H1 (cell line): ENCODE measurements around the gene LBR. TPM values are rescaled to one million over a fixed set of nuclear protein-coding genes. Genes with fewer than 3 reads are reported as not detected.

Experiments
- CTCF ChIA-PET: fragments of 300-600 bp; sonication (Branson Sonifier 250); formaldehyde crosslinking; loops from one replicate; lab custom pipeline; 2021; ENCODE audit not compliant: partially characterized antibody; lab: Charles Lee
- POLR2A ChIA-PET: fragments of 300-600 bp; sonication (Branson Sonifier 250); formaldehyde crosslinking; loops from one replicate; lab custom pipeline; 2021; ENCODE audit warnings: inconsistent platforms; ENCODE audit not compliant: partially characterized antibody; lab: Charles Lee
- DNase-seq, 2 experiments: peaks; one replicate each; pipeline versions ENCODE4 v3.0.0 to v3.0.0-alpha.2; 2010 to 2022; ENCODE audit warnings: low spot score in 2 of 2, low read depth in 1 of 2, mixed read lengths in 1 of 2
- FAIRE-seq: peaks from 2 replicates; lab custom pipeline; 2011; peaks lifted over from hg19 to GRCh38; lab: Jason Lieb, UNC
- H2AFZ ChIP-seq: 2 replicates; pipeline ENCODE4 v1.8.1; 2012; ENCODE audit warnings: low read length, inconsistent platforms
- H2AK5ac ChIP-seq: 2 replicates; pipeline ENCODE4 v1.6.1; 2013; ENCODE audit warnings: low read depth, low read length
- H2BK120ac ChIP-seq: replicated peaks from 2 replicates; pipeline ENCODE3; 2013; ENCODE audit warnings: low read depth, low read length, inconsistent platforms
- H2BK12ac ChIP-seq: 2 replicates; pipeline ENCODE4 v1.6.1; 2013; ENCODE audit warnings: low read depth, low read length
- H2BK15ac ChIP-seq: 2 replicates; pipeline ENCODE4 v1.6.1; 2013; ENCODE audit warnings: low read length
- H2BK20ac ChIP-seq: 2 replicates; pipeline ENCODE4 v1.6.1; 2013; ENCODE audit warnings: low read length
- H2BK5ac ChIP-seq: 2 replicates; pipeline ENCODE4 v1.6.1; 2013; ENCODE audit warnings: low read depth, low read length
- H3K14ac ChIP-seq: 2 replicates; pipeline ENCODE4 v1.6.1; 2013; ENCODE audit warnings: inconsistent platforms; ENCODE audit not compliant: insufficient read length
- H3K18ac ChIP-seq: 2 replicates; pipeline ENCODE4 v1.6.1; 2013; ENCODE audit warnings: low read length; ENCODE audit errors: extremely low read depth
- H3K23ac ChIP-seq: 2 replicates; pipeline ENCODE4 v1.6.1; 2013; ENCODE audit warnings: inconsistent platforms; ENCODE audit not compliant: insufficient read length
- H3K23me2 ChIP-seq: 2 replicates; pipeline ENCODE4 v1.6.1; 2013; ENCODE audit warnings: low read depth, low read length
- H3K27ac ChIP-seq: 2 replicates; pipeline ENCODE4 v1.6.1; 2011; ENCODE audit warnings: low read depth, low read length, inconsistent platforms
- H3K27me3 ChIP-seq, 4 experiments: replicated peaks in 1 of 4; 1 replicate in 1 of 4; 2 replicates in 3 of 4; pipeline versions ENCODE4 v1.6.1 to v1.8.1; 2011 to 2013; ENCODE audit warnings: low read length in 3 of 4, mild to moderate bottlenecking in 3 of 4, inconsistent platforms in 2 of 4, mixed read lengths in 2 of 4, moderate library complexity in 1 of 4; ENCODE audit not compliant: control insufficient read depth in 3 of 4, insufficient read depth in 3 of 4; ENCODE audit errors: extremely low read depth in 1 of 4
- H3K36me3 ChIP-seq, 4 experiments: 2 replicates each; pipeline versions ENCODE4 v1.6.1 to v1.8.1; 2011 to 2013; ENCODE audit warnings: mild to moderate bottlenecking in 4 of 4, low read length in 3 of 4, moderate library complexity in 2 of 4, control low read depth in 1 of 4, inconsistent platforms in 1 of 4; ENCODE audit not compliant: insufficient read depth in 4 of 4, control insufficient read depth in 2 of 4
- H3K4ac ChIP-seq: replicated peaks from 2 replicates; pipeline ENCODE3; 2013; ENCODE audit warnings: low read length, low read depth, mixed read lengths, inconsistent platforms; ENCODE audit not compliant: insufficient read length
- H3K4me1 ChIP-seq, 4 experiments: replicated peaks in 1 of 4; 1 replicate in 1 of 4; 2 replicates in 3 of 4; pipeline versions ENCODE4 v1.6.1 to v1.8.1; 2011 to 2013; ENCODE audit warnings: low read length in 3 of 4, inconsistent platforms in 2 of 4, mixed read lengths in 1 of 4; ENCODE audit not compliant: insufficient read depth in 4 of 4, control insufficient read depth in 3 of 4
- H3K4me2 ChIP-seq, 2 experiments: 2 replicates each; pipeline versions ENCODE4 v1.6.1 to v1.8.1; 2011 to 2013; ENCODE audit warnings: low read depth in 2 of 2, low read length in 2 of 2, control low read depth in 1 of 2, inconsistent platforms in 1 of 2, mild to moderate bottlenecking in 1 of 2; ENCODE audit not compliant: insufficient read depth in 1 of 2
- H3K4me3 ChIP-seq, 4 experiments: fragments of 200-600, 300-600 bp in 1 of 4; sonication (generic), shearing (Covaris generic), sonication (Bioruptor Twin) in 1 of 4; 2 replicates each; pipeline versions ENCODE4 v1.5.1 to v1.8.1; 2011 to 2016; ENCODE audit warnings: low read length in 4 of 4, low read depth in 3 of 4, control low read depth in 2 of 4, inconsistent platforms in 2 of 4, mild to moderate bottlenecking in 2 of 4, mixed read lengths in 1 of 4, moderate library complexity in 1 of 4; ENCODE audit not compliant: insufficient read depth in 2 of 4; ENCODE audit errors: extremely low read depth in 1 of 4
- H3K56ac ChIP-seq: replicated peaks from 2 replicates; pipeline ENCODE3; 2013; ENCODE audit warnings: low read depth, mild to moderate bottlenecking, mixed read lengths, low read length, inconsistent platforms; ENCODE audit not compliant: insufficient read length
- H3K79me1 ChIP-seq: 2 replicates; pipeline ENCODE4 v1.6.1; 2013; ENCODE audit warnings: low read depth, low read length, control low read depth
- H3K79me2 ChIP-seq, 2 experiments: 2 replicates each; pipeline versions ENCODE4 v1.6.1 to v1.8.1; 2012 to 2013; ENCODE audit warnings: low read length in 2 of 2, mild to moderate bottlenecking in 2 of 2, inconsistent platforms in 1 of 2; ENCODE audit not compliant: insufficient read depth in 2 of 2, control insufficient read depth in 1 of 2
- H3K9ac ChIP-seq, 4 experiments: replicated peaks in 1 of 4; 1 replicate in 1 of 4; 2 replicates in 3 of 4; pipeline versions ENCODE4 v1.6.1 to v1.8.1; 2011 to 2013; ENCODE audit warnings: low read depth in 3 of 4, low read length in 3 of 4, control low read depth in 2 of 4, mild to moderate bottlenecking in 2 of 4, moderate library complexity in 2 of 4, inconsistent platforms in 1 of 4; ENCODE audit errors: extremely low read depth in 1 of 4
- H3K9me3 ChIP-seq, 2 experiments: 2 replicates each; pipeline versions ENCODE4 v1.6.1 to v1.8.1; 2012 to 2013; ENCODE audit warnings: mild to moderate bottlenecking in 2 of 2, moderate library complexity in 2 of 2, control low read depth in 1 of 2, inconsistent platforms in 1 of 2, low read depth in 1 of 2, low read length in 1 of 2, mixed read lengths in 1 of 2; ENCODE audit not compliant: insufficient read depth in 2 of 2
- H4K20me1 ChIP-seq, 2 experiments: replicated peaks in 1 of 2; 2 replicates each; pipeline versions ENCODE3 to v1.8.1; 2011 to 2013; ENCODE audit warnings: inconsistent platforms in 2 of 2, low read length in 2 of 2, mild to moderate bottlenecking in 1 of 2; ENCODE audit not compliant: insufficient read depth in 2 of 2, control insufficient read depth in 1 of 2
- H4K5ac ChIP-seq: 2 replicates; pipeline ENCODE4 v1.6.1; 2013; ENCODE audit warnings: low read length, low read depth, mixed read lengths, inconsistent platforms; ENCODE audit not compliant: insufficient read length
- H4K8ac ChIP-seq: 2 replicates; pipeline ENCODE4 v1.8.0; 2013; ENCODE audit warnings: mild to moderate bottlenecking, moderate library complexity, low read length, inconsistent platforms; ENCODE audit not compliant: insufficient read depth; ENCODE audit errors: extremely low read depth
- H4K91ac ChIP-seq: replicated peaks from 2 replicates; pipeline ENCODE3; 2013; ENCODE audit warnings: low read length, mixed read lengths, inconsistent platforms; ENCODE audit not compliant: insufficient read length
- ASH2L ChIP-seq: fragments of 200-600, 300-600 bp; sonication (generic); IDR thresholded peaks from one replicate; pipeline ENCODE4 v1.7.1; 2017; ENCODE audit warnings: low read length
- CBX5 ChIP-seq: fragments of 300-800, 300-1000 bp; sonication (generic); IDR thresholded peaks from 2 replicates; pipeline ENCODE4 v1.7.1; 2016; ENCODE audit warnings: antibody characterized with exemption, low read length, low read depth
- EZH2 ChIP-seq: fragments of 200-600 bp; sonication (generic); IDR thresholded peaks from 2 replicates; pipeline ENCODE4 v1.7.1; 2012; ENCODE audit warnings: low read depth, mild to moderate bottlenecking, moderate library complexity, low read length, inconsistent platforms; ENCODE audit not compliant: severe bottlenecking
- HDAC2 ChIP-seq, 2 experiments: fragments of 300-600 bp in 1 of 2; sonication (generic) in 1 of 2; IDR thresholded peaks; 2 replicates each; pipeline ENCODE4 v1.6.1; 2011 to 2012; ENCODE audit warnings: low read depth in 2 of 2, low read length in 2 of 2, mild to moderate bottlenecking in 2 of 2, moderate library complexity in 2 of 2, borderline replicate concordance in 1 of 2, inconsistent platforms in 1 of 2
- JUND ChIP-seq: IDR thresholded peaks from 2 replicates; pipeline ENCODE4 v1.6.1; 2011; ENCODE audit warnings: mild to moderate bottlenecking, improper control_type of control experiment, low read length
- NRF1 ChIP-seq: IDR thresholded peaks from 2 replicates; pipeline ENCODE4 v1.6.1; 2011; ENCODE audit warnings: mild to moderate bottlenecking, low read depth, low read length, improper control_type of control experiment
- POLR2A ChIP-seq, 2 experiments: IDR thresholded peaks; 1 replicate in 1 of 2; 2 replicates in 1 of 2; pipeline ENCODE4 v1.6.1; 2011; ENCODE audit warnings: low read depth in 2 of 2, low read length in 2 of 2, mild to moderate bottlenecking in 2 of 2; ENCODE audit errors: control extremely low read depth in 1 of 2
- POU5F1 ChIP-seq: IDR thresholded peaks from 2 replicates; pipeline ENCODE4 v1.6.1; 2011; ENCODE audit warnings: low read depth, mild to moderate bottlenecking, low read length, moderate library complexity
- SIN3A ChIP-seq, 2 experiments: IDR thresholded peaks in 1 of 2; conservative IDR thresholded peaks in 1 of 2; 2 replicates each; pipeline ENCODE4 v1.6.1; 2011 to 2012; ENCODE audit warnings: low read length in 2 of 2, improper control_type of control experiment in 1 of 2, low read depth in 1 of 2, mild to moderate bottlenecking in 1 of 2
- SUZ12 ChIP-seq: fragments of 200-600 bp; sonication (generic); IDR thresholded peaks from 2 replicates; pipeline ENCODE4 v1.6.1; 2012; ENCODE audit warnings: mild to moderate bottlenecking, inconsistent platforms, low read length, moderate library complexity, mixed read lengths
- TAF1 ChIP-seq: IDR thresholded peaks from 2 replicates; pipeline ENCODE4 v1.6.1; 2011; ENCODE audit warnings: mild to moderate bottlenecking, low read depth, low read length
- TAF7 ChIP-seq: optimal IDR thresholded peaks from 2 replicates; pipeline ENCODE3; 2011; ENCODE audit warnings: low read depth, mild to moderate bottlenecking, inconsistent platforms, low read length, moderate library complexity, borderline replicate concordance
- TEAD4 ChIP-seq: IDR thresholded peaks from 2 replicates; pipeline ENCODE4 v1.6.1; 2012; ENCODE audit warnings: low read depth, low read length, inconsistent platforms, mixed read lengths
- WGBS, 2 experiments: shearing (Covaris generic) in 1 of 2; methylation state at CpG; one replicate each; pipeline versions ENCODE4 v1.1.6 to v1.1.7; 2013 to 2015; ENCODE audit warnings: low lambda C conversion rate in 2 of 2, mixed read lengths in 2 of 2, inconsistent platforms in 1 of 2, low coverage in 1 of 2, missing lambda C conversion rate in 1 of 2; ENCODE audit not compliant: insufficient replicate concordance in 2 of 2, insufficient coverage in 1 of 2, insufficient read length in 1 of 2; ENCODE audit errors: extremely low coverage in 1 of 2, missing lambda C conversion rate in 1 of 2; 5-methylcytosine and 5-hydroxymethylcytosine counted together
- polyA plus RNA-seq, 7 experiments: library from polyadenylated mRNA; depleted of rRNA in 3 of 7; stranded (reverse) in 5 of 7; unstranded in 2 of 7; fragments of >200 nt in 5 of 7; fragments of 200-250 nt in 2 of 7; gene quantifications; 1 replicate in 5 of 7; 2 replicates in 1 of 7; 4 replicates in 1 of 7; pipeline versions ENCODE4 v1.2.1 to v1.2.3, GENCODE V29; 2011 to 2013; ENCODE audit warnings: missing spikeins in 2 of 7, mixed read lengths in 2 of 7
- total RNA-seq: library from RNA; stranded (reverse); fragmentation: NEBNext Ultra II Directional; extraction: Animal tissue kit (Norgen Biotek cat#: 25700); gene quantifications from 2 replicates; pipeline ENCODE4 v1.2.1, GENCODE V29; 2021

The LBR gene
- total and polyA plus RNA-seq, 2 of the 8 experiments (the other 6 are each of a cell fraction or from before 2014, with no cell fraction given) = 32.1 to 89.8 TPM

GRCh38 chr1:225360119-225360518, 67.7 kb downstream of the LBR start:
- Histone ChIP-seq H3K23me2 (no peaks in the 10 kb centered on the region), H3K36me3 (no peaks in the 10 kb centered on the region), H4K8ac (no peak overlapping the region), H3K79me2 (no peaks in the 10 kb centered on the region), H2BK120ac (no peak overlapping the region), H3K23ac (no peak overlapping the region), H2BK15ac (no peak overlapping the region), H2BK12ac (no peak overlapping the region), H2BK20ac (no peak overlapping the region), H3K14ac (no peak overlapping the region), H4K91ac (no peak overlapping the region), H3K56ac (no peak overlapping the region), H2AK5ac (no peak overlapping the region), H3K18ac (no peak overlapping the region), H3K9me3 (no peaks in the 10 kb centered on the region), H2AFZ (no peak overlapping the region), H3K4me3 (no peak overlapping the region), H3K27ac (no peak overlapping the region), H3K9ac (no peak overlapping the region), H3K27me3 (peaks cover 0 to 2% (median under 1%) of the 10 kb centered on the region in 4 experiments; a peak in 3 of 7 replicates), H3K4me1 (no peaks in the 10 kb centered on the region), H4K20me1 (no peaks in the 10 kb centered on the region), H4K5ac (no peak overlapping the region), H2BK5ac (no peak overlapping the region), H3K79me1 (no peaks in the 10 kb centered on the region), H3K4me2 (no peak overlapping the region), H3K4ac (no peak overlapping the region)
- no peak for FAIRE-seq
- ChIA-PET CTCF (no interaction called here), POLR2A (no interaction called here)
- no peak for DNase-seq
- WGBS, 2 experiments = 75% methylated on average over 4 of the region's 4 CpGs; no CpG with 5 or more reads in 1 of the 2 experiments
- no peak for TF ChIP-seq SUZ12
- TF ChIP-seq EZH2 = no peak
- TF ChIP-seq POU5F1 = no peak
- TF ChIP-seq TEAD4 = no peak
- no peak for TF ChIP-seq JUND
- TF ChIP-seq NRF1 = no peak
- no peak for TF ChIP-seq ASH2L
- TF ChIP-seq POLR2A (IDR thresholded peaks at IDR 0.05; ENCODE audit: control extremely low read depth in 1 of 2, low read depth in 2 of 2, low read length in 2 of 2) = no peak
- TF ChIP-seq CBX5 = no peak
- TF ChIP-seq SIN3A (conservative IDR thresholded peaks at IDR 0.05 in 1 of 2, IDR thresholded peaks at IDR 0.05 in 1 of 2; ENCODE audit: low read depth in 1 of 2, low read length in 2 of 2) = no peak
- TF ChIP-seq HDAC2 (IDR thresholded peaks at IDR 0.05; ENCODE audit: borderline replicate concordance in 1 of 2, low read depth in 2 of 2, low read length in 2 of 2) = no peak
- TF ChIP-seq TAF7 = no peak
- no peak for TF ChIP-seq TAF1
